ENCODE measurements around the gene KCTD12. TPM values are rescaled to one million over a fixed set of nuclear protein-coding genes. Genes with fewer than 3 reads are reported as not detected.
A peak's percentile ranks its signal among the peaks of the same experiment; 100 is the strongest.

The KCTD12 gene
- polyA plus RNA-seq, 4 donors = 2.5 to 42.9 (median 24.2) TPM

GRCh38 chr13:76863022-76863421 is 23.2 kb downstream of the KCTD12 start:
- no peaks in the 10 kb centered on the region for H3K36me3 ChIP-seq (ENCODE audit: control insufficient read depth in 3 of 3, insufficient read depth in 2 of 3, low read depth in 1 of 3, low read length in 3 of 3)
- no peak for DNase-seq
- H3K9me3 ChIP-seq (ENCODE audit: control insufficient read depth in 2 of 2, insufficient read depth in 1 of 2, low read depth in 1 of 2, low read length in 1 of 2) = no peaks in the 10 kb centered on the region
- no peak overlapping the region for H3K4me3 ChIP-seq (ENCODE audit: low read depth in 1 of 3, low read length in 3 of 3)
- FAIRE-seq = no peak
- no peak overlapping the region for H3K27ac ChIP-seq (ENCODE audit: low read depth in 1 of 3, low read length in 2 of 3)
- H3K27me3 ChIP-seq (ENCODE audit: control insufficient read depth in 3 of 3, insufficient read depth in 3 of 3, low read length in 3 of 3) = no peaks in the 10 kb centered on the region
- 85 to 90% (median 87%) methylated on average over 3 of the region's 3 CpGs for WGBS, 3 donors
- H3K4me1 ChIP-seq (ENCODE audit: control insufficient read depth in 3 of 3, insufficient read depth in 2 of 3, low read depth in 1 of 3, low read length in 2 of 3) = no peaks in the 10 kb centered on the region

- FAIRE-seq = no peak
Observed at GRCh38 chr13:76861859-76862258, 24.3 kb downstream of the KCTD12 start.

GRCh38 chr13:76860706-76861105 is 25.5 kb downstream of the KCTD12 start:
- no peak for FAIRE-seq
- H3K9me3 ChIP-seq (ENCODE audit: control insufficient read depth in 2 of 2, insufficient read depth in 1 of 2, low read depth in 1 of 2, low read length in 1 of 2) = peaks cover 0 to 5% of the 10 kb centered on the region in 2 donors
- 90 to 96% (median 93%) methylated on average over 2 of the region's 2 CpGs for WGBS, 3 donors

More at GRCh38 chr13:76861859-76862258, 24.3 kb downstream of the KCTD12 start:
- Histone ChIP-seq H3K27ac (ENCODE audit: low read depth in 1 of 3, low read length in 2 of 3) (no peak overlapping the region), H3K9me3 (ENCODE audit: control insufficient read depth in 2 of 2, insufficient read depth in 1 of 2, low read depth in 1 of 2, low read length in 1 of 2) (no peaks in the 10 kb centered on the region), H3K36me3 (ENCODE audit: control insufficient read depth in 3 of 3, insufficient read depth in 2 of 3, low read depth in 1 of 3, low read length in 3 of 3) (no peaks in the 10 kb centered on the region), H3K4me3 (ENCODE audit: low read depth in 1 of 3, low read length in 3 of 3) (no peak overlapping the region), H3K4me1 (ENCODE audit: control insufficient read depth in 3 of 3, insufficient read depth in 2 of 3, low read depth in 1 of 3, low read length in 2 of 3) (no peaks in the 10 kb centered on the region), H3K27me3 (ENCODE audit: control insufficient read depth in 3 of 3, insufficient read depth in 3 of 3, low read length in 3 of 3) (no peaks in the 10 kb centered on the region)
- DNase-seq = no peak
- WGBS, 3 donors = 69 to 83% (median 81%) methylated on average over 3 of the region's 3 CpGs

GRCh38 chr13:76854894-76855293 is 31.3 kb downstream of the KCTD12 start:
- 82 to 92% (median 84%) methylated on average over 1 of the region's 1 CpG for WGBS, 3 donors
- Histone ChIP-seq H3K4me1 (ENCODE audit: control insufficient read depth in 3 of 3, insufficient read depth in 2 of 3, low read depth in 1 of 3, low read length in 2 of 3) (peaks cover 0 to 11% (median 0%) of the 10 kb centered on the region in 3 donors), H3K27me3 (ENCODE audit: control insufficient read depth in 3 of 3, insufficient read depth in 3 of 3, low read length in 3 of 3) (no peaks in the 10 kb centered on the region), H3K4me3 (ENCODE audit: low read depth in 1 of 3, low read length in 3 of 3) (no peak overlapping the region), H3K9me3 (ENCODE audit: control insufficient read depth in 2 of 2, insufficient read depth in 1 of 2, low read depth in 1 of 2, low read length in 1 of 2) (peaks cover 0 to 5% of the 10 kb centered on the region in 2 donors), H3K36me3 (ENCODE audit: control insufficient read depth in 3 of 3, insufficient read depth in 2 of 3, low read depth in 1 of 3, low read length in 3 of 3) (no peaks in the 10 kb centered on the region), H3K27ac (ENCODE audit: low read depth in 1 of 3, low read length in 2 of 3) (peak overlapping the region in 1 of 3 donors; percentile 17)
- FAIRE-seq (no peak), DNase-seq (no peak)

More at GRCh38 chr13:76860706-76861105, 25.5 kb downstream of the KCTD12 start:
- no peaks in the 10 kb centered on the region for H3K27me3 ChIP-seq (ENCODE audit: control insufficient read depth in 3 of 3, insufficient read depth in 3 of 3, low read length in 3 of 3)
- no peak for DNase-seq
- H3K4me3 ChIP-seq (ENCODE audit: low read depth in 1 of 3, low read length in 3 of 3) = no peak overlapping the region
- no peak overlapping the region for H3K27ac ChIP-seq (ENCODE audit: low read depth in 1 of 3, low read length in 2 of 3)
- H3K4me1 ChIP-seq (ENCODE audit: control insufficient read depth in 3 of 3, insufficient read depth in 2 of 3, low read depth in 1 of 3, low read length in 2 of 3) = no peaks in the 10 kb centered on the region
- H3K36me3 ChIP-seq (ENCODE audit: control insufficient read depth in 3 of 3, insufficient read depth in 2 of 3, low read depth in 1 of 3, low read length in 3 of 3) = no peaks in the 10 kb centered on the region

- WGBS, 3 donors = 57 to 72% (median 69%) methylated on average over 4 of the region's 4 CpGs
- H3K4me1 ChIP-seq (ENCODE audit: control insufficient read depth in 3 of 3, insufficient read depth in 2 of 3, low read depth in 1 of 3, low read length in 2 of 3) = peaks cover 0 to 11% (median 0%) of the 10 kb centered on the region in 3 donors
- no peaks in the 10 kb centered on the region for H3K27me3 ChIP-seq (ENCODE audit: control insufficient read depth in 3 of 3, insufficient read depth in 3 of 3, low read length in 3 of 3)
- DNase-seq = peak in 1 of 2 donors; percentile 27
- no peaks in the 10 kb centered on the region for H3K36me3 ChIP-seq (ENCODE audit: control insufficient read depth in 3 of 3, insufficient read depth in 2 of 3, low read depth in 1 of 3, low read length in 3 of 3)
- H3K9me3 ChIP-seq (ENCODE audit: control insufficient read depth in 2 of 2, insufficient read depth in 1 of 2, low read depth in 1 of 2, low read length in 1 of 2) = peaks cover 0 to 5% of the 10 kb centered on the region in 2 donors
- no peak for FAIRE-seq
- H3K4me3 ChIP-seq (ENCODE audit: low read depth in 1 of 3, low read length in 3 of 3) = no peak overlapping the region
- peak overlapping the region in 1 of 3 donors; percentile 17 for H3K27ac ChIP-seq (ENCODE audit: low read depth in 1 of 3, low read length in 2 of 3)
Observed at GRCh38 chr13:76853921-76854608, 32.1 kb downstream of the KCTD12 start.

- WGBS, 3 donors = 83 to 100% (median 94%) methylated on average over 1 of the region's 1 CpG
- peaks cover 0 to 11% (median 0%) of the 10 kb centered on the region in 3 donors for H3K4me1 ChIP-seq (ENCODE audit: control insufficient read depth in 3 of 3, insufficient read depth in 2 of 3, low read depth in 1 of 3, low read length in 2 of 3)
- H3K27me3 ChIP-seq (ENCODE audit: control insufficient read depth in 3 of 3, insufficient read depth in 3 of 3, low read length in 3 of 3) = no peaks in the 10 kb centered on the region
- H3K9me3 ChIP-seq (ENCODE audit: control insufficient read depth in 2 of 2, insufficient read depth in 1 of 2, low read depth in 1 of 2, low read length in 1 of 2) = peaks cover 0 to 5% of the 10 kb centered on the region in 2 donors
- FAIRE-seq (no peak), DNase-seq (no peak)
- no peak overlapping the region for H3K27ac ChIP-seq (ENCODE audit: low read depth in 1 of 3, low read length in 2 of 3)
- H3K36me3 ChIP-seq (ENCODE audit: control insufficient read depth in 3 of 3, insufficient read depth in 2 of 3, low read depth in 1 of 3, low read length in 3 of 3) = no peaks in the 10 kb centered on the region
- no peak overlapping the region for H3K4me3 ChIP-seq (ENCODE audit: low read depth in 1 of 3, low read length in 3 of 3)
Observed at GRCh38 chr13:76853481-76853880, 32.7 kb downstream of the KCTD12 start.

GRCh38 chr13:76852986-76853385 is 33.2 kb downstream of the KCTD12 start:
- DNase-seq (no peak), FAIRE-seq (no peak)

GRCh38 chr13:76851961-76852360 is 34.2 kb downstream of the KCTD12 start:
- DNase-seq = no peak
- H3K27me3 ChIP-seq (ENCODE audit: control insufficient read depth in 3 of 3, insufficient read depth in 3 of 3, low read length in 3 of 3) = no peaks in the 10 kb centered on the region

More at GRCh38 chr13:76852986-76853385, 33.2 kb downstream of the KCTD12 start:
- H3K4me3 ChIP-seq (ENCODE audit: low read depth in 1 of 3, low read length in 3 of 3) = no peak overlapping the region
- H3K4me1 ChIP-seq (ENCODE audit: control insufficient read depth in 3 of 3, insufficient read depth in 2 of 3, low read depth in 1 of 3, low read length in 2 of 3) = peaks cover 0 to 11% (median 0%) of the 10 kb centered on the region in 3 donors
- H3K9me3 ChIP-seq (ENCODE audit: control insufficient read depth in 2 of 2, insufficient read depth in 1 of 2, low read depth in 1 of 2, low read length in 1 of 2) = peaks cover 0 to 5% of the 10 kb centered on the region in 2 donors
- H3K27ac ChIP-seq (ENCODE audit: low read depth in 1 of 3, low read length in 2 of 3) = no peak overlapping the region
- H3K27me3 ChIP-seq (ENCODE audit: control insufficient read depth in 3 of 3, insufficient read depth in 3 of 3, low read length in 3 of 3) = no peaks in the 10 kb centered on the region
- 71 to 76% (median 74%) methylated on average over 2 of the region's 2 CpGs for WGBS, 3 donors
- no peaks in the 10 kb centered on the region for H3K36me3 ChIP-seq (ENCODE audit: control insufficient read depth in 3 of 3, insufficient read depth in 2 of 3, low read depth in 1 of 3, low read length in 3 of 3)

More at GRCh38 chr13:76851961-76852360, 34.2 kb downstream of the KCTD12 start:
- H3K27ac ChIP-seq (ENCODE audit: low read depth in 1 of 3, low read length in 2 of 3) = no peak overlapping the region
- H3K36me3 ChIP-seq (ENCODE audit: control insufficient read depth in 3 of 3, insufficient read depth in 2 of 3, low read depth in 1 of 3, low read length in 3 of 3) = no peaks in the 10 kb centered on the region
- WGBS, 3 donors = 94 to 97% (median 95%) methylated on average over 4 of the region's 4 CpGs
- no peak for FAIRE-seq
- H3K4me1 ChIP-seq (ENCODE audit: control insufficient read depth in 3 of 3, insufficient read depth in 2 of 3, low read depth in 1 of 3, low read length in 2 of 3) = peaks cover 0 to 11% (median 0%) of the 10 kb centered on the region in 3 donors
- H3K4me3 ChIP-seq (ENCODE audit: low read depth in 1 of 3, low read length in 3 of 3) = no peak overlapping the region
- H3K9me3 ChIP-seq (ENCODE audit: control insufficient read depth in 2 of 2, insufficient read depth in 1 of 2, low read depth in 1 of 2, low read length in 1 of 2) = peaks cover 0 to 5% of the 10 kb centered on the region in 2 donors

All from small intestine (tissue), 7 donors.